BLaER1 (cell line): ENCODE measurements around the gene LYZL4.

ENCODE experiments used
- H3K27ac ChIP-seq: shearing (Covaris generic); formaldehyde crosslinking; 2 replicates; pipeline ENCODE4 v1.8.1; 2022
- H3K27me3 ChIP-seq: shearing (Covaris generic); formaldehyde crosslinking; 2 replicates; pipeline ENCODE4 v1.8.1; 2022
- H3K36me3 ChIP-seq: shearing (Covaris generic); formaldehyde crosslinking; 2 replicates; pipeline ENCODE4 v1.8.1; 2022
- H3K4me1 ChIP-seq: shearing (Covaris generic); formaldehyde crosslinking; 2 replicates; pipeline ENCODE4 v1.8.1; 2022
- H3K4me2 ChIP-seq: shearing (Covaris generic); formaldehyde crosslinking; 2 replicates; pipeline ENCODE4 v1.8.1; 2022
- H3K4me3 ChIP-seq: shearing (Covaris generic); formaldehyde crosslinking; 2 replicates; pipeline ENCODE4 v1.8.1; 2022
- H3K9ac ChIP-seq: shearing (Covaris generic); formaldehyde crosslinking; 2 replicates; pipeline ENCODE4 v1.8.1; 2022
- H3K9me3 ChIP-seq: shearing (Covaris generic); formaldehyde crosslinking; 2 replicates; pipeline ENCODE4 v1.8.1; 2022
- H4K20me1 ChIP-seq: shearing (Covaris generic); formaldehyde crosslinking; 2 replicates; pipeline ENCODE4 v1.8.1; 2022
- Cebpa-rat ChIP-seq: shearing (Covaris generic); IDR thresholded peaks from 2 replicates; pipeline ENCODE4 v1.8.1; 2022

LYZL4 gene

DNA sequence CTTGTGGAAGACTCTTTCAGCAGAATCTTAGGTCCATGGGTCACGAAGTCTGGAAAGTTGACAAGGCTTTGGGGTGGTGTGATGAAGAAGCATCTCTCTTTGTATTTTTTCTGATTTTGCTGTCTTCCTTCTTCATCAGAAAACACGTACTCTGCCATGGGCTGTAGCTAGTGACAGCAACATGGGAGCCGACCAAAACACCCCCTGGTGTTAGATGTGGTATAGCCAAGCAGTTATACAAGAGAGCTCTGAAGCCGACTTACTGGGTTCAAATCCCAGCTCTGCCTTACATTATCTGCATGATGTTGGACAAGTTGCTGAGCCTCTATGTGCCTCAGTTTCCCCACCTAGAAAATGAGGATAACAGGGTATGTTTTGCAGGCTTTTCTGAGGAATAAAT lies 32.9 kb upstream of the LYZL4 start:
- no peaks in the 10 kb centered on the region for H4K20me1 ChIP-seq
- no peaks in the 10 kb centered on the region for H3K9me3 ChIP-seq
- H3K27ac ChIP-seq: no peak overlapping the region
- no peak overlapping the region for H3K4me2 ChIP-seq
- H3K9ac ChIP-seq: no peak overlapping the region
- TF ChIP-seq Cebpa-rat: no peak
- no peaks in the 10 kb centered on the region for H3K27me3 ChIP-seq
- no peaks in the 10 kb centered on the region for H3K4me1 ChIP-seq
- no peak overlapping the region for H3K4me3 ChIP-seq
- no peaks in the 10 kb centered on the region for H3K36me3 ChIP-seq

DNA sequence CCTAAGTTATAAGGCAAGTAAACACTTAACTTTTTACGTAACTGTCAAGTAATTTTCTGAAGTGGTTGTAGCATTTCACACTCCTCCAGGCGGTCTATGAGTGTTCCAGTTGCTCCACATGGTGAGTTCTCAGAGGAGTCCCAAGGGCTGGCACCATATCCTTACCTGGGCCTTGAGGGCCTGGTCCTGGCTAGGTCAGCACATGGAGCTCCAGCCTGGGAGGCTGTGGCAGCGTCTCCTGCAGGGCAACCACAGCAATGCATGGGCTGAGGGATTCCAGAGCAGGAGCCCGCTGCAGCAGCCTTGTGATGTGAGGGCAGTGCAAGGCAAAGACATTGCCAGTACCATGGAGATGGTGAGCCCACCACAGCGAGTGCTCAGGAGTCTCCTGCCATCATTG lies 32.2 kb upstream of the LYZL4 start:
- H3K9me3 ChIP-seq: no peaks in the 10 kb centered on the region
- H3K36me3 ChIP-seq: no peaks in the 10 kb centered on the region
- H4K20me1 ChIP-seq: no peaks in the 10 kb centered on the region
- H3K4me1 ChIP-seq: no peaks in the 10 kb centered on the region
- TF ChIP-seq Cebpa-rat: no peak
- no peaks in the 10 kb centered on the region for H3K27me3 ChIP-seq
- H3K4me3 ChIP-seq: no peak overlapping the region
- H3K27ac ChIP-seq: no peak overlapping the region
- H3K4me2 ChIP-seq: no peak overlapping the region
- no peak overlapping the region for H3K9ac ChIP-seq

DNA sequence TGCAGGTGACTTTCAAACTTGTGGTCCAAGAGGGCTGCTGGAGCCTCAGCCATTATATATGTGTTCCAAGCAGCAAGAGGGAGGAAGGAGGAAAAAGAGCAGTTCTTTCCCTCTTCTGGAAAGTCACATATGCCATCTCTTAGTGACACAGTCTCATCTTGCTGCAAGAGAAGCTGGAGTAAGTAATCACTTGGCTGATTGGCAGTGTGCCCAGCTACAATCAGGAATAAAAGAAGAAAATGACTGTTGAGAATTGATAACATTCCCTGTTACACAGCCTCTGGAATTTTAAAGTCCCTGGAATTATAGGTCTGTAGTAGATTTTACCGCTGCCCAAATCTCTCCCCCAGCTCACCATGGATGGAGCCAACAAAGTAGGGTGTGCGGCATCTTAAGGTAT lies 31.4 kb upstream of the LYZL4 start:
- Histone ChIP-seq H3K4me3 (no peak overlapping the region), H3K4me2 (no peak overlapping the region), H3K9me3 (no peaks in the 10 kb centered on the region), H4K20me1 (no peaks in the 10 kb centered on the region), H3K36me3 (no peaks in the 10 kb centered on the region), H3K27me3 (no peaks in the 10 kb centered on the region), H3K4me1 (no peaks in the 10 kb centered on the region), H3K27ac (no peak overlapping the region), H3K9ac (no peak overlapping the region)
- no peak for TF ChIP-seq Cebpa-rat

- Histone ChIP-seq H3K4me2 (no peak overlapping the region), H3K27ac (no peak overlapping the region), H3K36me3 (no peaks in the 10 kb centered on the region), H3K9me3 (no peaks in the 10 kb centered on the region), H3K4me1 (no peaks in the 10 kb centered on the region), H4K20me1 (no peaks in the 10 kb centered on the region), H3K9ac (no peak overlapping the region), H3K4me3 (no peak overlapping the region), H3K27me3 (no peaks in the 10 kb centered on the region)
- TF ChIP-seq Cebpa-rat: no peak
These were observed 30.5 kb upstream of the LYZL4 start for GRCh38 chr3:42440924-42441323.

GRCh38 chr3:42439261-42440115 lies 29.1 kb upstream of the LYZL4 start:
- Histone ChIP-seq H3K36me3 (no peaks in the 10 kb centered on the region), H3K4me1 (no peaks in the 10 kb centered on the region), H4K20me1 (no peaks in the 10 kb centered on the region), H3K9ac (no peak overlapping the region), H3K4me3 (no peak overlapping the region), H3K27me3 (no peaks in the 10 kb centered on the region), H3K4me2 (no peak overlapping the region), H3K27ac (no peak overlapping the region), H3K9me3 (no peaks in the 10 kb centered on the region)
- no peak for TF ChIP-seq Cebpa-rat

GRCh38 chr3:42438758-42439157 lies 28.3 kb upstream of the LYZL4 start:
- Histone ChIP-seq H3K27ac (no peak overlapping the region), H4K20me1 (no peaks in the 10 kb centered on the region), H3K9ac (no peak overlapping the region), H3K4me3 (no peak overlapping the region), H3K4me1 (no peaks in the 10 kb centered on the region), H3K36me3 (no peaks in the 10 kb centered on the region), H3K4me2 (no peak overlapping the region), H3K9me3 (no peaks in the 10 kb centered on the region), H3K27me3 (no peaks in the 10 kb centered on the region)
- no peak for TF ChIP-seq Cebpa-rat

- Histone ChIP-seq H3K4me1 (no peaks in the 10 kb centered on the region), H3K4me2 (no peak overlapping the region), H3K27ac (no peak overlapping the region), H3K9ac (no peak overlapping the region), H3K36me3 (no peaks in the 10 kb centered on the region), H3K27me3 (no peaks in the 10 kb centered on the region), H4K20me1 (no peaks in the 10 kb centered on the region), H3K4me3 (no peak overlapping the region), H3K9me3 (peaks cover 1% of the 10 kb centered on the region; the same call in 1 of the 2 replicates)
- TF ChIP-seq Cebpa-rat: no peak
These were observed 27.8 kb upstream of the LYZL4 start for GRCh38 chr3:42438193-42438592.

- H3K4me2 ChIP-seq: no peak overlapping the region
- no peak overlapping the region for H3K9ac ChIP-seq
- no peaks in the 10 kb centered on the region for H4K20me1 ChIP-seq
- no peaks in the 10 kb centered on the region for H3K27me3 ChIP-seq
- no peak overlapping the region for H3K4me3 ChIP-seq
- no peaks in the 10 kb centered on the region for H3K4me1 ChIP-seq
- H3K27ac ChIP-seq: no peak overlapping the region
- no peak for TF ChIP-seq Cebpa-rat
- peaks cover 12% of the 10 kb centered on the region for H3K9me3 ChIP-seq
- H3K36me3 ChIP-seq: no peaks in the 10 kb centered on the region
These were observed 24.5 kb upstream of the LYZL4 start for GRCh38 chr3:42434777-42435380.

- H3K4me1 ChIP-seq: peaks cover 14% of the 10 kb centered on the region
- H3K27me3 ChIP-seq: no peaks in the 10 kb centered on the region
- no peak overlapping the region for H3K4me2 ChIP-seq
- peaks cover 12% of the 10 kb centered on the region for H3K9me3 ChIP-seq
- no peaks in the 10 kb centered on the region for H4K20me1 ChIP-seq
- no peak overlapping the region for H3K4me3 ChIP-seq
- TF ChIP-seq Cebpa-rat: no peak
- H3K27ac ChIP-seq: no peak overlapping the region
- no peak overlapping the region for H3K9ac ChIP-seq
- H3K36me3 ChIP-seq: no peaks in the 10 kb centered on the region
These were observed 22.1 kb upstream of the LYZL4 start for GRCh38 chr3:42432485-42432884.

GRCh38 chr3:42430781-42431532 lies 20.5 kb upstream of the LYZL4 start:
- H3K36me3 ChIP-seq: no peaks in the 10 kb centered on the region
- H3K4me3 ChIP-seq: no peak overlapping the region
- H3K4me1 ChIP-seq: peaks cover 14% of the 10 kb centered on the region
- H4K20me1 ChIP-seq: no peaks in the 10 kb centered on the region
- H3K4me2 ChIP-seq: no peak overlapping the region
- H3K9me3 ChIP-seq: peaks cover 12% of the 10 kb centered on the region
- no peak overlapping the region for H3K27ac ChIP-seq
- no peak for TF ChIP-seq Cebpa-rat
- H3K27me3 ChIP-seq: no peaks in the 10 kb centered on the region
- no peak overlapping the region for H3K9ac ChIP-seq
